Vagina (tissue), 2 donors: ENCODE data around the gene ZNF407.

Experiments used
- CTCF ChIP-seq, 3 experiments: fragments of 450-650 bp in 2 of 3; fragments of 200-600 bp in 1 of 3; sonication (generic) in 1 of 3; IDR thresholded peaks; one replicate each; pipeline ENCODE4 v1.5.1; 2017 to 2019; ENCODE audit warnings: antibody characterized with exemption in 3 of 3, mild to moderate bottlenecking in 2 of 3, moderate library complexity in 2 of 3
- POLR2A ChIP-seq, 2 donors: fragments of 450-650 bp; IDR thresholded peaks; one replicate each; pipeline ENCODE4 v1.6.1; 2017; ENCODE audit warnings: antibody characterized with exemption in 2 of 2, mild to moderate bottlenecking in 2 of 2, moderate library complexity in 2 of 2
- POLR2AphosphoS5 ChIP-seq, 2 donors: sonication (generic); formaldehyde crosslinking; IDR thresholded peaks; one replicate each; pipeline ENCODE4 v1.9.0; 2017; ENCODE audit warnings: antibody characterized with exemption in 2 of 2, mild to moderate bottlenecking in 2 of 2, low read depth in 1 of 2; ENCODE audit not compliant: insufficient read depth in 1 of 2

- TF ChIP-seq CTCF (IDR thresholded peaks at IDR 0.05) (no peak), POLR2AphosphoS5 (IDR thresholded peaks at IDR 0.05; ENCODE audit: insufficient read depth in 1 of 2, low read depth in 1 of 2) (no peak), POLR2A (IDR thresholded peaks at IDR 0.05) (no peak)
Measured at GRCh38 chr18:74665905-74666304, 68.2 kb downstream of the ZNF407 start.
